ENCODE measurements around the gene PTPMT1.
"Not testable (repeated sequence)": the region's sequence is repeated elsewhere in the genome, so short reads cannot be mapped to it uniquely, and the experiment has no call there.

The PTPMT1 gene

GRCh38 chr11:47565340-47566148, at the start of gene PTPMT1:
PTPMT1 (plus strand) TSS chr11:47565599; CDS start chr11:47565623, 24 bp downstream.
- peak; percentile 40 for DNase-seq (ENCODE audit: low read depth)

DNA sequence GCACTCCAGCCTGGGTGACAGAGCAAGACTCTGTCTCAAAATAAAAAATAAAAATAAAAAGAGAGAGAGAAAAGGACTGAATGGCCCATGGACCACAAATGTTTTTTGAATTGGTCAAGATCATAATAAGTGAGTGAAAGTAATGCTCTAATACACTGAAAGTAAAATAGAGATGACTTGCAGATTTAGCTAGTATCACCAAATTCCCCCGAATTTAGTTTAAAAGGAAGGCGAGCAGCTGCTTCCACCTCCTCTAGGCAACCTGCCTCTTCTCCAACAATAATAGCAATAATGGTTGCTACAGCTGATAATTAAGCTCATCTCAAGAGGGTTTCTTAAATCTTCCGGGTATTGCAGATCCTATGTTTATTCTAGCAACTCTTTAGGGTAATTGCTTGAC, 49.2 kb upstream of the PTPMT1 start:
- no peak for DNase-seq (ENCODE audit: low read depth)

- no peak for DNase-seq (ENCODE audit: low read depth)
Observed at GRCh38 chr11:47516984-47517853, 48.2 kb upstream of the PTPMT1 start.

GRCh38 chr11:47518212-47518964, 47.0 kb upstream of the PTPMT1 start:
- no peak for DNase-seq (ENCODE audit: low read depth)

DNA sequence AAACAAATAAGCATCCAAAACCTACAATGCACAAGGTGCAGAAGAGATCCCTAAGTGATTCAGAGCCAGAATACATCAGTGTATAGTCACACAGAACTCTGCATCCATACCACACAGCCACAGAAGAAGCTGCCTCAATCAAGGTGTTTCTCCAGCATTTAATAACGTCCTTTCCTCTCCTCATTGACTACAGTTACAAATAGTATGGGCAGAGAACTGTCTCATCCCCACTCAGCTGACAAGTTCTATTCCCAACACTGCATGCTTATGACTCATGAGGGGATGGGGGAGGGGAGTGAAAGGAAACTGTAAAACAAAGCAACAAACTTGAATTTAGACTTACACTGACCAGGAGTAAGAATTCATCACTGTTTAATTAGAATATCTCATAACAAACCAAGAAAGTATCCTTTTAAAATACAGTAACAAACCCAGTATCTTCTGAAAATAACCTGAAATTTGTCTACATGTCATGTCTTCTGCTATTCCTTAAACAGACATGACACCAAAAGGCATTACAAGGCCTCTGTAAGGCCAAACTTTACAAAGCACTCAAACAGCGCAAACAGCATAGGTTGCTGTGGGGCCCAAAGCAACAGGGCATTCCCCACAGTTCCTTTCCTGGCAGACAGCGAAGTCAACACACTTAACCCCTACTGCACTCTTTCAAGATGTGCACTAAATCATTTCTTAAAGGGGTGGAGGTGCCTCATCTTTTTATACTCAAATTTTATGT, 41.7 kb upstream of the PTPMT1 start:
- no peak for DNase-seq (ENCODE audit: low read depth)

DNA sequence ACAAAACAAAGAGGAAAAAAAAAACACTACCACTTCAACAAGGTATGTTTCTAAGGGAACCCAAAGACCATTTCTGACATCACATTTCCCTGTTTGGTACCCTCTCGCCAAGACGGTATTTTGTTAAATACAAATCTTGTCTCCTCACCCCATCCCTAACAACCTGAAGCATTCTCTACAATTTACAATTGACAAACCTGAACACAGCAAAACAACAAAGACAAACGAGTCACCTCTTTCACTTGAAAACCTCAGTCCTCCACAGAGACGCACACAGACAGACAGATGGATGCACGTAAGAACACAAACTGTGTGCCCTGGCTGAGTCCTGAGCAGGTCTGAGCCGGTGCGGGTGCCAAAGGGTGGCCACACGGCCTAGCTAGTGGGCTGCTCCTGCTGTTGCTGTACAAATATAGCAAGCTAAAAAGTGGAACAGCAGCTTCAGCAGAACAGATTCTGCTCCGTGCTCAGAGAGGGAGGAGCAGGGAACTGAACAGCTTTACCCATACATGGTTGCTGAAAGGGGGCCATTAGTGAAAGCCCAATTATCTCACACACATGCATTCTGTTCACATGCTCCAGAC, 41.0 kb upstream of the PTPMT1 start:
- DNase-seq (ENCODE audit: low read depth), result no peak

DNA sequence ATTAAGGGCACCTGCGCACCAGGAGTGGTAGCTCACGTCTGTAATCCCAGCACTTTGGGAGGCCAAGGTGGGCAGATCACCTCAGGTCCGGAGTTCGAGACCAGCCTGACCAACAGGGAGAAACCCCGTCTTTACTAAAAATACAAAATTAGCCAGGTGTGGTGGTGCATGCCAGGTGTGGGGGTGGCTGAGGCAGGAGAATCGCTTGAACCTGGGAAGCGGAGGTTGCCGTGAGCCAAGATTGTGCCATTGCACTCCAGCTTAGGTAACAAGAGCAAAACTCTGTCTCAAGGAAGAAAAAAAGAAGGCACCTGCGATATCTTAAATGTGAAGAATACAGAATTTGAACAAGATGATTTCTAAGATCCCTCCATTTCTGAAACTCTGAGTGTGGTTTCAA, 39.4 kb upstream of the PTPMT1 start:
- DNase-seq (ENCODE audit: low read depth), result not testable (repeated sequence)

DNA sequence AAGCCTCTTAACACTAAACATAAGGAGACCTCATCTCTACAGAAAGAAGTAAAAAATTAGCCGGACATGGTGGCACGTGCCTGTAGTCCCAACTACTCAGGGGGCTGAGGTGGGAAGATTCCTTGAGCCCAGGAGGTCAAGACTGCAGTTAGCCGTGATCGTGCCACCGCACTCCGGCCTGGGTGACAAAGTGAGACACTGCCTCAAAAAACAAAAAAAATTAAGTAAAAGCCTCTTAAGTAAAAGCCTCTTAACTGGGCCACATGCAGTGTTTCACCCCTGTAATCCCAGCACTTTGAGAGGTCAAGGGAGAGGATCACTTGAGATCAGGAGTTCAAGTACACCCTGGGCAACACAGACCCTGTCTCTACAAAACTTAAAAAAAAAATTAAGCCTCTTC, 38.2 kb upstream of the PTPMT1 start:
- DNase-seq (ENCODE audit: low read depth), result no peak

GRCh38 chr11:47529951-47530350, 35.4 kb upstream of the PTPMT1 start:
- DNase-seq (ENCODE audit: low read depth), result no peak

GRCh38 chr11:47530721-47531120, 34.7 kb upstream of the PTPMT1 start:
- DNase-seq (ENCODE audit: low read depth), result not testable (repeated sequence)

- DNase-seq (ENCODE audit: low read depth), result no peak
Observed at GRCh38 chr11:47531666-47532065, 33.7 kb upstream of the PTPMT1 start.

DNA sequence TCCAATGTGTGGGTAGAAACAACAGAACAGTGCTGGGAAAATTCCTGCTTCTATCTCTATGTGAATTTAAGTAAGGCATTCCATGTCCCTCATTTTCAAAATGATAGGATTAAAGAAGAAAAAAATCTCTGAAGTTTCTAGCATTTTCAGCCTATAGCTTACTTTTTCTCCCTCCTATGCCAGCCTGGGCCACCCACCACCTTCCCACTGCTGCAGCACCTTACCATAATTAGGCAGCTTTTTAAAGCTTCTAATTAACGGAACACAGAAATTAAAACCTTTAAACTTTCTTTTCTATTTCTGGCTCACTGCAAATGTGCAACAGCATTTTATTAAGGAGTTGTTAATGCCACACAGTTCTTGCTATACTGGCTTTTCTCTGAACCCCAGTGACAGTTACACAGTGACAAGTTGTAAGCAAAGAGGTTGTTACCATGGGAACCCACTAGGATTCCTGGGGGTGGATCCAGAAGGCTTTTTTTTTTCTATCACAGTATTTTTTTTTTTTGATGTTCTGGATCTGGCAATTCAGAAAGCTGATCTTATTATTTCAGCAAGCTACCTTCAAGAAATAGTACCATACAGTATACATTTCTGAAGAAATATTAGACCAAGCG, 32.7 kb upstream of the PTPMT1 start:
- DNase-seq (ENCODE audit: low read depth), result no peak

GRCh38 chr11:47533690-47534151, 31.7 kb upstream of the PTPMT1 start:
- no peak for DNase-seq (ENCODE audit: low read depth)

- DNase-seq (ENCODE audit: low read depth), result no peak
Observed at GRCh38 chr11:47534704-47535251, 30.6 kb upstream of the PTPMT1 start.

DNA sequence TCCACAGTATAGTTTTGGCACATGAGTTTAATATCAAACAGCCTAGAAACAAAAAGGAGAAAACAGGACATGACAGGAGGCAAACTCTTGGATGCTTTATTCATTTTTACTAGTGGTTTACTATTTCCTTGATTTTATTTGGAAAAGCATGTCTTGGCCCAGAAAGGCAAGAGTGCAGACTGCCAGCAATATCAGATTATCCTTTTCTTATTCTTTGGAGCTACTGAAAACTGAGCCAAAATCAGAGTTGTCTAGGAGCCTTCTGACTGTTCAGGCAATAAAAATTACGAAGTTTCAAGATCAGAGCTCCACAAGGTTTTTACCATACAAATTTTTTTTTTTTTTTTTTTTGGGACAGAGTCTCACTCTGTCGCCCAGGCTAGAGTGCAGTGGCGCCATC, 28.5 kb upstream of the PTPMT1 start:
- no peak for DNase-seq (ENCODE audit: low read depth)

DNA sequence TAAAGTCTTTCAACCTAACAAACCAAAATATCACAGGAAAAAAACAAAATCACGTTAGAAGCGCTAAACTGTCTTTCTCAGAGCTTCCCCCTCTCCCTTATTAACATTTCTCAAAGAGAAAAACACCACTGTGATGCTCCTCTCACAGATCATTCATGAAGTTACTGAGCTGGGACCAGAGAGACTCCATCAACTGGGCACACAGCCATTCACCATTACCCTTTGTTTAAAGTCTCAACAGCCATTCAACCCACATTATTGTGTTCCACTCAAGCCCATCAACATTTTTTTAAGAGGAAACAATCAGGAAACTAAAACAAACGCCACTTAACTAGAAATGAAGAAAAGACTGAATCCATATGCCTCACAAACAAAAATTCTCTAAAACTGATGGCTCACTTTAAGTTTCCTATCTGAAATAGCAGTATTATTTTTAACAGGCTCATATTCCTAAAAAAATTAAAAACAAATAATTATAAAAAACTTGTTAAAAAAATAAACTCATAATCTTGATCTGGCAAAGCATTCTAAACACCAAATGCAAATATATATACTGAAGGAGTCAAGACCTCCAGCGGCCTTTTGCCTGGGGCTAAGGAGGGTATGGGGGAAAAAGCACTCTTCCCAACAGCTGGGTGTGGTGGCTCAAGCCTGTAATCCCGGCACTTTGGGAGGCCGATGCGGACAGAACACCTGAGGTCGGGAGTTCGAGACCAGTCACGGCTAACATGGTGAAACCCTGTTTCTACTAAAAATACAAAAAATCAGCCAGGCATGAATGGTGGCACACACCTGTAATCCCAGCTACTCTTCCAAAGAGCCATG, 26.4 kb upstream of the PTPMT1 start:
- no peak for DNase-seq (ENCODE audit: low read depth)

DNA sequence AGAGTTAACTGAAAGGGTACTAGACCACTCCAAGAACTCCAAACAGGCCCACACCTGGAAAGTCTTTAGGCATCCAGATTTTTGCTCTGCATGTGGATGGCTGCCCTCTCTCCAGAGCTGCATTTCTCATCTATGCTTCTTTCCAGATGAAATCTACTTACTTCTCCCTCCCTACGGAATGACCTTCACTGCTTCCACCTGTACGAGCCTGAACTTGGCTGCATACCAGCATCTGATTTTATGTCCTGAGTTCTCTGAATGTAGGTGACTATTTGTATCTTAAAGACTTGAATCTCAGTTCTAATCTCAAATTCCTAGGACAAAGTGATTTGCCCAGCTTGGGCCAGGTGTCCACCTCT, 25.7 kb upstream of the PTPMT1 start:
- DNase-seq (ENCODE audit: low read depth), result no peak

- no peak for DNase-seq (ENCODE audit: low read depth)
Observed at GRCh38 chr11:47541070-47541469, 24.3 kb upstream of the PTPMT1 start.

- no peak for DNase-seq (ENCODE audit: low read depth)
Observed at GRCh38 chr11:47545298-47545697, 20.1 kb upstream of the PTPMT1 start.

- DNase-seq (ENCODE audit: low read depth), result not testable (repeated sequence)
Observed at GRCh38 chr11:47546274-47546673, 19.1 kb upstream of the PTPMT1 start.

Measured in stimulated activated CD8-positive, alpha-beta memory T cell treated with anti-CD3 and anti-CD28 coated beads, Interleukin-15, amount 100 ng/mL, for 24 hours (primary cell).